Cardiac septum (tissue), 1 donor: ENCODE measurements around the gene KRTAP9-1. TPM values are rescaled to one million over a fixed set of nuclear protein-coding genes. Genes with fewer than 3 reads are reported as not detected.
"Not testable (repeated sequence)": the region's sequence is repeated elsewhere in the genome, so short reads cannot be mapped to it uniquely, and the experiment has no call there.

Experiments
- DNase-seq: peaks from one replicate; pipeline ENCODE4 v3.0.0-alpha.2; 2020; ENCODE audit warnings: low spot score
- intact Hi-C: fragments of 100-400 bp; cut with DNase I; formaldehyde crosslinking; loops from one replicate; pipeline ENCODE4 v1.14.0; 2022
- total RNA-seq: library from RNA; stranded (reverse); fragmentation: NEBNext Ultra II Directional; extraction: Animal tissue kit (Norgen Biotek cat#: 25700); gene quantifications from one replicate; pipeline ENCODE4 v1.2.1, GENCODE V29; 2021
- donor health status: DM: no; HTN: no; CAD: no.

The KRTAP9-1 gene
- total RNA-seq, 1 donor from 2014 or later, result not detected

GRCh38 chr17:41178341-41178740 lies 11.3 kb upstream of the KRTAP9-1 start:
- no peak for DNase-seq
- intact Hi-C loops, result no loop called here

GRCh38 chr17:41178843-41179616 lies 10.7 kb upstream of the KRTAP9-1 start:
- intact Hi-C loops, result no loop called here
- DNase-seq, result no peak

- intact Hi-C loops, result no loop called here
- DNase-seq, result no peak
These were observed 5.2 kb upstream of the KRTAP9-1 start, which contains the start of gene KRTAP4-1 for GRCh38 chr17:41184480-41184961. Gene KRTAP4-1, minus strand, starts transcription at chr17:41184911. Its CDS starts 57 bp downstream, at chr17:41184854.

- intact Hi-C loops, result no loop called here
- no peak for DNase-seq
These were observed 4.7 kb upstream of the KRTAP9-1 start for GRCh38 chr17:41185001-41185400.

GRCh38 chr17:41186872-41187271 lies 2.8 kb upstream of the KRTAP9-1 start:
- DNase-seq, result no peak
- intact Hi-C loops, result no loop called here

- intact Hi-C loops, result no loop called here
- no peak for DNase-seq
These were observed 641 bp downstream of the KRTAP9-1 start for GRCh38 chr17:41190328-41190727.

GRCh38 chr17:41196068-41196467 lies 6.4 kb downstream of the KRTAP9-1 start:
- intact Hi-C loops, result no loop called here
- DNase-seq, result no peak

- intact Hi-C loops, result no loop called here
- no peak for DNase-seq
These were observed 9.9 kb downstream of the KRTAP9-1 start for GRCh38 chr17:41199421-41200078.

GRCh38 chr17:41211845-41212466 lies 22.3 kb downstream of the KRTAP9-1 start:
- intact Hi-C loops, result no loop called here
- no peak for DNase-seq

GRCh38 chr17:41212524-41213169 lies 23.0 kb downstream of the KRTAP9-1 start:
- intact Hi-C loops, result no loop called here
- no peak for DNase-seq

- intact Hi-C loops, result no loop called here
- DNase-seq, result no peak
These were observed 26.0 kb downstream of the KRTAP9-1 start for GRCh38 chr17:41215681-41216080.

- no peak for DNase-seq
These were observed 34.1 kb downstream of the KRTAP9-1 start for GRCh38 chr17:41223821-41224220.

GRCh38 chr17:41226051-41226450 lies 36.4 kb downstream of the KRTAP9-1 start:
- intact Hi-C loops, result no loop called here
- no peak for DNase-seq

More at GRCh38 chr17:41223821-41224220, 34.1 kb downstream of the KRTAP9-1 start:
- intact Hi-C loops, result no loop called here

- intact Hi-C loops, DNase-seq: not testable (repeated sequence)
These were observed 37.0 kb downstream of the KRTAP9-1 start, which contains the start of gene KRTAP9-2 for GRCh38 chr17:41226598-41227095. Gene KRTAP9-2, plus strand, starts transcription at chr17:41226648. Its CDS starts 7 bp downstream, at chr17:41226655.

GRCh38 chr17:41230094-41230493 lies 40.4 kb downstream of the KRTAP9-1 start:
- DNase-seq, result no peak
- intact Hi-C loops, result no loop called here

GRCh38 chr17:41231731-41232130 lies 42.0 kb downstream of the KRTAP9-1 start:
- intact Hi-C loops, result no loop called here

GRCh38 chr17:41232399-41233105 lies 42.9 kb downstream of the KRTAP9-1 start, which contains the start of gene KRTAP9-3:
Gene KRTAP9-3, plus strand, starts transcription at chr17:41232449. Its CDS starts 53 bp downstream, at chr17:41232502.
- intact Hi-C loops, result not testable (repeated sequence)

More at GRCh38 chr17:41231731-41232130, 42.0 kb downstream of the KRTAP9-1 start:
- no peak for DNase-seq

GRCh38 chr17:41237116-41237515 lies 47.4 kb downstream of the KRTAP9-1 start:
- intact Hi-C loops, DNase-seq: not testable (repeated sequence)

More at GRCh38 chr17:41232399-41233105, 42.9 kb downstream of the KRTAP9-1 start, which contains the start of gene KRTAP9-3:
- DNase-seq, result not testable (repeated sequence)
